H9 (cell line): ENCODE data around the gene VPS4A. TPM values are rescaled to one million over a fixed set of nuclear protein-coding genes. Genes with fewer than 3 reads are reported as not detected.

ENCODE experiments used
- DNase-seq: peaks from one replicate; pipeline ENCODE4 v3.0.0-alpha.2; 2017
- H2AFZ ChIP-seq: one replicate; pipeline ENCODE4 v1.6.1; 2013; ENCODE audit warnings: mild to moderate bottlenecking, low read length, control low read depth, moderate library complexity
- H2AK5ac ChIP-seq: 2 replicates; pipeline ENCODE4 v1.6.1; 2013; ENCODE audit warnings: low read length, control low read depth, mixed read lengths; ENCODE audit not compliant: insufficient read length
- H2BK120ac ChIP-seq: one replicate; pipeline ENCODE4 v1.6.1; 2013; ENCODE audit warnings: low read depth, mild to moderate bottlenecking, low read length, control low read depth, inconsistent platforms; ENCODE audit not compliant: poor library complexity, severe bottlenecking
- H2BK12ac ChIP-seq: 2 replicates; pipeline ENCODE4 v1.6.1; 2013; ENCODE audit warnings: low read length, control low read depth, mixed read lengths, low read depth; ENCODE audit not compliant: insufficient read length
- H2BK15ac ChIP-seq: 2 replicates; pipeline ENCODE4 v1.6.1; 2013; ENCODE audit warnings: low read depth, low read length, control low read depth
- H2BK20ac ChIP-seq: one replicate; pipeline ENCODE4 v1.6.1; 2013; ENCODE audit warnings: low read depth, mild to moderate bottlenecking, low read length, control low read depth, inconsistent platforms; ENCODE audit not compliant: poor library complexity, severe bottlenecking
- H2BK5ac ChIP-seq: 2 replicates; pipeline ENCODE4 v1.6.1; 2013; ENCODE audit warnings: low read length, control low read depth, mixed read lengths; ENCODE audit not compliant: insufficient read length
- H3K14ac ChIP-seq: 2 replicates; pipeline ENCODE4 v1.6.1; 2013; ENCODE audit warnings: low read length, control low read depth; ENCODE audit not compliant: insufficient read depth
- H3K18ac ChIP-seq: 2 replicates; pipeline ENCODE4 v1.6.1; 2013; ENCODE audit warnings: low read depth, mild to moderate bottlenecking, mixed read lengths, low read length, control low read depth; ENCODE audit not compliant: insufficient read length
- H3K23ac ChIP-seq: 2 replicates; pipeline ENCODE4 v1.6.1; 2013; ENCODE audit warnings: low read length, control low read depth, mixed read lengths, low read depth; ENCODE audit not compliant: insufficient read length
- H3K23me2 ChIP-seq: 2 replicates; pipeline ENCODE4 v1.6.1; 2013; ENCODE audit warnings: low read depth, mild to moderate bottlenecking, mixed read lengths, low read length, control low read depth; ENCODE audit not compliant: insufficient read length, poor library complexity, severe bottlenecking
- H3K27ac ChIP-seq: 2 replicates; pipeline ENCODE4 v1.5.1; 2013; ENCODE audit warnings: low read length, control low read depth, mixed read lengths, low read depth; ENCODE audit not compliant: insufficient read length
- H3K27me3 ChIP-seq: 2 replicates; pipeline ENCODE4 v1.6.1; 2013; ENCODE audit warnings: low read length, control low read depth, inconsistent platforms; ENCODE audit not compliant: insufficient read depth
- H3K4ac ChIP-seq: 2 replicates; pipeline ENCODE4 v1.6.1; 2013; ENCODE audit warnings: low read depth, mild to moderate bottlenecking, control low read depth, inconsistent platforms, low read length, moderate library complexity
- H3K4me1 ChIP-seq: 2 replicates; pipeline ENCODE4 v1.6.1; 2013; ENCODE audit warnings: low read length, control low read depth, inconsistent platforms; ENCODE audit not compliant: insufficient read depth
- H3K4me2 ChIP-seq: 2 replicates; pipeline ENCODE4 v1.6.1; 2013; ENCODE audit warnings: low read length, control low read depth, mixed read lengths; ENCODE audit not compliant: insufficient read length, insufficient read depth
- H3K56ac ChIP-seq: 2 replicates; pipeline ENCODE4 v1.6.1; 2013; ENCODE audit warnings: low read depth, mild to moderate bottlenecking, mixed read lengths, low read length, control low read depth; ENCODE audit not compliant: insufficient read length
- H3K79me1 ChIP-seq: 2 replicates; pipeline ENCODE4 v1.6.1; 2013; ENCODE audit warnings: low read depth, mild to moderate bottlenecking, moderate library complexity, low read length, control low read depth, inconsistent platforms; ENCODE audit not compliant: insufficient read depth, poor library complexity, severe bottlenecking
- H3K79me2 ChIP-seq: 2 replicates; pipeline ENCODE4 v1.6.1; 2013; ENCODE audit warnings: low read length, control low read depth, inconsistent platforms; ENCODE audit not compliant: insufficient read depth
- H3K9ac ChIP-seq: 2 replicates; pipeline ENCODE4 v1.6.1; 2013; ENCODE audit warnings: low read length, control low read depth, mixed read lengths; ENCODE audit not compliant: insufficient read length; ENCODE audit errors: extremely low read depth
- H3K9me3 ChIP-seq: one replicate; pipeline ENCODE4 v1.6.1; 2013; ENCODE audit warnings: low read depth, low read length, inconsistent platforms; ENCODE audit not compliant: control insufficient read depth
- H3T11ph ChIP-seq: one replicate; pipeline ENCODE4 v1.6.1; 2013; ENCODE audit warnings: mild to moderate bottlenecking, low read length, control low read depth, inconsistent platforms
- H4K20me1 ChIP-seq: one replicate; pipeline ENCODE4 v1.6.1; 2013; ENCODE audit not compliant: control insufficient read depth, insufficient read length, insufficient read depth
- H4K5ac ChIP-seq: 2 replicates; pipeline ENCODE4 v1.6.1; 2013; ENCODE audit warnings: low read depth, mild to moderate bottlenecking, mixed read lengths, low read length, control low read depth; ENCODE audit not compliant: insufficient read length
- H4K8ac ChIP-seq: replicated peaks from 2 replicates; pipeline ENCODE4 v1.6.1; 2013; ENCODE audit warnings: low read length, control low read depth, mixed read lengths, low read depth; ENCODE audit not compliant: insufficient read length
- H4K91ac ChIP-seq: 2 replicates; pipeline ENCODE4 v1.6.1; 2013; ENCODE audit warnings: low read depth, mild to moderate bottlenecking, moderate library complexity, mixed read lengths, low read length, control low read depth; ENCODE audit not compliant: insufficient read length
- H3K27ac Mint-ChIP-seq, 3 experiments: 2 replicates in 2 of 3; 3 replicates in 1 of 3; pipeline ENCODE4 v1.8.0; 2020 to 2021; ENCODE audit warnings: mixed read lengths in 3 of 3, mild to moderate bottlenecking in 1 of 3, moderate library complexity in 1 of 3
- H3K27me3 Mint-ChIP-seq: 2 replicates; pipeline ENCODE4 v1.8.0; 2021; ENCODE audit warnings: low read depth, mild to moderate bottlenecking, moderate library complexity, mixed read lengths
- H3K36me3 Mint-ChIP-seq, 3 experiments: 2 replicates in 2 of 3; 3 replicates in 1 of 3; pipeline ENCODE4 v1.8.0; 2020 to 2021; ENCODE audit warnings: low read depth in 3 of 3, mixed read lengths in 3 of 3; ENCODE audit not compliant: insufficient read depth in 1 of 3
- H3K4me1 Mint-ChIP-seq, 2 experiments: 2 replicates each; pipeline ENCODE4 v1.8.0; 2020; ENCODE audit warnings: mixed read lengths in 2 of 2
- H3K4me3 Mint-ChIP-seq, 2 experiments: 2 replicates in 1 of 2; 3 replicates in 1 of 2; pipeline ENCODE4 v1.8.0; 2020 to 2021; ENCODE audit warnings: mild to moderate bottlenecking in 2 of 2, mixed read lengths in 2 of 2, moderate library complexity in 1 of 2
- H3K9me3 Mint-ChIP-seq, 2 experiments: 2 replicates in 1 of 2; 3 replicates in 1 of 2; pipeline ENCODE4 v1.8.0; 2020; ENCODE audit warnings: mild to moderate bottlenecking in 2 of 2, mixed read lengths in 2 of 2, moderate library complexity in 1 of 2
- WGBS: extraction: QIAGEN DNeasy Blood & Tissue Kit; methylation state at CpG from one replicate; pipeline ENCODE4 v1.1.7; 2013; ENCODE audit warnings: missing lambda C conversion rate, low lambda C conversion rate, mixed read lengths; ENCODE audit not compliant: insufficient read length; ENCODE audit errors: extremely low coverage; 5-methylcytosine and 5-hydroxymethylcytosine counted together
- total RNA-seq: library from RNA; stranded (reverse); gene quantifications from 2 replicates; pipeline ENCODE4 v1.2.1, GENCODE V29; 2021
- TF ChIP-seq, protein P1 (sequence below): fragments of 200-600 bp; sonication (generic); conservative IDR thresholded peaks from 3 replicates; pipeline ENCODE4 v1.8.0; 2021; ENCODE audit warnings: antibody characterized with exemption, mild to moderate bottlenecking

Gene VPS4A
- total RNA-seq, 1 experiment from 2014 or later = 27.1 TPM

DNA sequence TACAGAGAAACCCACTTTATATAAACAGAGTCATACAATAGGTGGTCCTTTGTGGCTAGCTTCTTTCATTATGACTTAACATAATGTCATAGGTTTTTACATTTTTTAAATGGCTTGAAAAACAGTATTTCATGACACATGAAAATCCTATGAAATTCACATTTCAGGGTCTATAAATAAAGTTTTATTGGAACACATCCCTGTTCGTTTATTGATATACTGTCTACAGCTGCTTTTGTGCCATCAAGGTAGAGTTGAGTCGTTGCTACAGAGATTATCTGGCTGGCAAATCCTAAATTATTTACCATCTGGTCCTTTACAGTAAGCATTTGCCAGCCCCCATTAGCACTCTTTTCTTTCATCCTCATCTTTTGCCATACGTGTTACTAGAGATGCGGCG is 2.3 kb downstream of the VPS4A start:
- no peak overlapping the region for H4K5ac ChIP-seq
- Mint-ChIP-seq H3K9me3 (no peaks in the 10 kb centered on the region; a peak in 2 of 5 replicates), H3K4me3 (peak overlapping the region; percentile 10 to 24; a peak in 3 of 5 replicates), H3K27ac (peak overlapping the region in 1 of 3 experiments; percentile 16; a peak in 1 of 7 replicates), H3K36me3 (peaks cover 24 to 48% (median 37%) of the 10 kb centered on the region in 3 experiments; a peak in 6 of 7 replicates), H3K27me3 (no peaks in the 10 kb centered on the region; the same call in 1 of the 2 replicates), H3K4me1 (peaks cover 7 to 10% of the 10 kb centered on the region in 2 experiments)
- H3K4ac ChIP-seq = no peak overlapping the region
- H3K4me2 ChIP-seq = no peak overlapping the region
- DNase-seq = no peak
- H2AFZ ChIP-seq = no peak overlapping the region
- no peak overlapping the region for H3K23ac ChIP-seq
- no peaks in the 10 kb centered on the region for H3K9me3 ChIP-seq
- no peak overlapping the region for H2BK12ac ChIP-seq
- no peak overlapping the region for H3K18ac ChIP-seq
- no CpG with 5 or more reads among the region's 5 CpGs for WGBS
- peaks cover 2% of the 10 kb centered on the region; the same call in 1 of the 2 replicates for H3K4me1 ChIP-seq
- H3K9ac ChIP-seq = no peak overlapping the region
- peaks cover 6% of the 10 kb centered on the region for H3K23me2 ChIP-seq
- no peak overlapping the region for H4K8ac ChIP-seq
- H3K27me3 ChIP-seq = no peaks in the 10 kb centered on the region
- H4K91ac ChIP-seq = no peak overlapping the region
- no peak overlapping the region for H3K56ac ChIP-seq
- no peak overlapping the region for H3K27ac ChIP-seq
- peaks cover 7% of the 10 kb centered on the region for H3K79me1 ChIP-seq
- H3T11ph ChIP-seq = no peak overlapping the region
- no peak overlapping the region for H2BK15ac ChIP-seq
- no peak overlapping the region for H3K14ac ChIP-seq
- TF ChIP-seq, protein P1, sequence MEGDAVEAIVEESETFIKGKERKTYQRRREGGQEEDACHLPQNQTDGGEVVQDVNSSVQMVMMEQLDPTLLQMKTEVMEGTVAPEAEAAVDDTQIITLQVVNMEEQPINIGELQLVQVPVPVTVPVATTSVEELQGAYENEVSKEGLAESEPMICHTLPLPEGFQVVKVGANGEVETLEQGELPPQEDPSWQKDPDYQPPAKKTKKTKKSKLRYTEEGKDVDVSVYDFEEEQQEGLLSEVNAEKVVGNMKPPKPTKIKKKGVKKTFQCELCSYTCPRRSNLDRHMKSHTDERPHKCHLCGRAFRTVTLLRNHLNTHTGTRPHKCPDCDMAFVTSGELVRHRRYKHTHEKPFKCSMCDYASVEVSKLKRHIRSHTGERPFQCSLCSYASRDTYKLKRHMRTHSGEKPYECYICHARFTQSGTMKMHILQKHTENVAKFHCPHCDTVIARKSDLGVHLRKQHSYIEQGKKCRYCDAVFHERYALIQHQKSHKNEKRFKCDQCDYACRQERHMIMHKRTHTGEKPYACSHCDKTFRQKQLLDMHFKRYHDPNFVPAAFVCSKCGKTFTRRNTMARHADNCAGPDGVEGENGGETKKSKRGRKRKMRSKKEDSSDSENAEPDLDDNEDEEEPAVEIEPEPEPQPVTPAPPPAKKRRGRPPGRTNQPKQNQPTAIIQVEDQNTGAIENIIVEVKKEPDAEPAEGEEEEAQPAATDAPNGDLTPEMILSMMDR = no peak
- no peak overlapping the region for H2BK120ac ChIP-seq
- no peak overlapping the region for H2BK5ac ChIP-seq
- no peaks in the 10 kb centered on the region for H4K20me1 ChIP-seq
- peaks cover 3% of the 10 kb centered on the region; the same call in 1 of the 2 replicates for H3K79me2 ChIP-seq
- no peak overlapping the region for H2AK5ac ChIP-seq
- H2BK20ac ChIP-seq = no peak overlapping the region
